Fibroblast of mammary gland (primary cell): ENCODE results near the gene KCNC3.

Experiments used
- DNase-seq: peaks from one replicate; pipeline ENCODE4 v3.0.0-alpha.2; 2010; ENCODE audit warnings: low read depth
- H3K4me3 ChIP-seq: 2 replicates; pipeline ENCODE4 v1.5.1; 2011; ENCODE audit warnings: low read depth, mild to moderate bottlenecking, low read length, moderate library complexity; ENCODE audit not compliant: control insufficient read depth
- CTCF ChIP-seq: conservative IDR thresholded peaks from 2 replicates; pipeline ENCODE4 v1.5.1; 2011; ENCODE audit warnings: low read depth, low read length, inconsistent platforms; ENCODE audit not compliant: control insufficient read depth, insufficient read depth

The KCNC3 gene

DNA sequence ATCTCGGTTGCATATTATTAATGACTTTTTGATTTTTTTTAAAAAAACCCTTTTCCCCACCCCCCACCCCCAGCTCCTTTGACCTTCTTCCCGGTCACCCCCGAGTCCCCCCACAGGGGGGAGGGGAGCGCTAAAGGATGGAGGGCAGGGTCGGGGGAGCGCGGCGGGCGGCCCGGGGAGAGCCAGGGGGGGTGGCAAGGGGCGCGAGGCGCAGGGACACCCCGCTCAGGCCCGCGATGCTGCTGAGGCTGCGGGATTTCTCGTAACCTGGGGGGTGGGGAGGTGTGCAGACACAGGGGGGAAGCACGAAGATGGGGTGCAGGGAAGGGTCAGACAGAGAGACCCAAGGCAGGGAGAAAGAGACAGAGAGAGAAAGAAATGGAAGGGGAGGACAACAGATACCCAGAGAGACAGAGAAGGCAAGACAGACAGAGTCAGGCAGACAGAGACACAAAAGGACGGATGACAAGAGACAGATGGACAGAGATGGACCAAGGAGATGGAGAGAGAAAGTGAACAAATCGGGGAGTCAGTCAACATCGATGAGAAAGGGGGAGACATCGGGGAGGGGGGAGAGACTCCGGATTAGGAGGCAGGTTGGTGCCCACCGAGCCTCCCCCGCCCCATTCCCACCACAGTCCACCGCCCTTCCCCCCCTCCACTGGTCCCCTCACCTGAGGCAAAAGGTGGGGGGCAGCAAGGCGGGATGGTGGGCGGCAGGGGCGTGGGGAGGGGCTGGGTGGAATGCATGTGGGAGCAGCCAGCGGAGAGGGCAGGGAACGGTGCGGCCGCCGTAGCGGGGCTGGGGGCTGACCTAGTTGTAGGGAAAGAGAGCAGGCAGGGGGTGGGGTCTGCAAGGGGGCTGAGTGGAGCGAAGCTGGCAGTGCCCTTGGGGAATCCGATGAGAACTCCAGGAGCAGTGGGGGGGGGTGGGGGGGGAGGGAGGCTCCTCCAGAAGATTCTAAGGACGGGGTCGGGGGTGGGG, 14.2 kb downstream of the KCNC3 start:
- DNase-seq = no peak
- TF ChIP-seq CTCF = no peak
- H3K4me3 ChIP-seq = no peak overlapping the region

GRCh38 chr19:50313812-50314536, 15.2 kb downstream of the KCNC3 start:
- no peak for DNase-seq
- no peak for TF ChIP-seq CTCF
- no peak overlapping the region for H3K4me3 ChIP-seq

DNA sequence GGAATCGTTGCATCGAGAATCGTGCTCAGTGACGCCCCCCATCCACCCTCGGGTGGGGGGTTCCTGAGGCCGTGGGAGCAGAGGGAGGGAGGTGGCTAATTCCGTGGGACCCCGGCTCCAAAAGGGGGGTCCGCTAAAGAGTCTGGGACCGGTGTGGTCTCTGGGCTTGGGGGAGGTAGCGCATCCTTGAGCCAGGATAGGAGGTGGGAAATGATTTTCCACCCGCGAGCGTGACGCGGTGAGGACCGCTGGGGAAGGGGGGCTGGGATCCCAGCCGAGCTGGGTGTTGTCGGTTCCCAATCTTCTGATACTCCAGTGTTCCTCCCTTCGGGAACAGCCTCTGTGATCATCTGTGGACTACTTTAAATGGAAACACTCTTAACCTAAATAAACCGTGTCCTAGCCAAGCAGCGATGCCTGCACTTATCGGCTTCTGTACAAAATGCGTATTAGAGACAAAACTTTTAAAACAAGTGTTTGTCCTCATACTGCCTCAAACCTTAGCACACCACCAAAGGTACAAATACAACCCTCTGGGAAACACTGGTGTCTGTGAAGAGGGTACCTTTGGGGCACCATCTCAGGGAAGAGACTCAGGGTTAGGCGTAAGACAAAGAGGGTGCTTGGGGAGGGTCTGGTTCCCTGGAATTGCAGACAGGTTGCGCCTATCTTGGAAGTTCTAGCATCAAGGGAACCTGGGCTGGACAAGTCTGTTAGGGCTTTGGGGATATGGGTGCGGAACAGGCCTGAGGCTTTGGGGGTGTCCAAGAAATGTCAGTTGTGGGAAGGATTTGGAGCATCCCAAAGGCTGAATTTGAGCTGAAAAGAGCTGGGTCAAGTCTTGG, 16.0 kb downstream of the KCNC3 start:
- TF ChIP-seq CTCF = no peak
- DNase-seq = no peak
- no peak overlapping the region for H3K4me3 ChIP-seq

- DNase-seq = no peak
- H3K4me3 ChIP-seq = no peak overlapping the region
- TF ChIP-seq CTCF = no peak
Measured at GRCh38 chr19:50311723-50312635, 17.2 kb downstream of the KCNC3 start.

DNA sequence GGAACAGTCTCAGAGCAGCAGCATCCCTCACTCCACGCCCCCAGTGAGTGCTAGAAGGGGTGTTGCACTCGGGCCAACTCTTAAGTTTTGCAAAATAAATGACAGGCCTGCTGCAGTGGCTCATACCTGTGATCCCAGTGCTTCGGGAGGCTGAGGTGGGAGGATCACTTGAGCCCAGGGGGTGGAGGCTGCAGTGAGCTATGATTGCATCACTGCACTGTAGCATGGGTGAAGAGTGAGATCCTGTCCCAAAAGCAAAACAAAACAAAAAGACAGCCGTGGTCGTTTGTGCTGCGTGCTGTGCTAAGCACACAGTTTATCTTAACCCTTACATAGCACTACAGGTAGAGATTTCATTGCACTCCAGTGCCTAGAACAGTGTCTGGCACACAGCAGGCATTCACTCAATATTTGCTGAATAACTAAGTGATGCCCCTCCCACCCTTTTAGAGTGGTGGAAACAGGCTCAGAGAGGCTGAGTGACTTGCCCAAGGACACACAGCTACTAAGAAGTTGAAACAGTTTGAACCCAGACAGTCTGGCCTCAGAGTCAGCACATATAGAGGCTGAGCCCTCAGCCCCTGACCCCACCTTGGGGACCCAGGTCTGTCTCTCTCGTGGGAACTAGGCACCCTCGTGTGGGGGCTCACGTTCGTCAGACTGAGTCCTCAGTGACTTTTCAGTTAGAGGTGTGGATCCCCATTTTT, 18.3 kb downstream of the KCNC3 start:
- TF ChIP-seq CTCF = no peak
- H3K4me3 ChIP-seq = no peak overlapping the region
- DNase-seq = no peak
